SK-N-MC (cell line): ENCODE data around the gene PEX14.

ENCODE experiments used
- EZH2 ChIP-seq: fragments of 200-600 bp; sonication (generic); IDR thresholded peaks from one replicate; pipeline ENCODE4 v1.6.1; 2017; ENCODE audit warnings: antibody characterized with exemption
- POLR2AphosphoS5 ChIP-seq: IDR thresholded peaks from 2 replicates; pipeline ENCODE4 v1.6.1; 2012; ENCODE audit warnings: mild to moderate bottlenecking, low read depth, low read length, borderline replicate concordance

- TF ChIP-seq EZH2 (no peak), POLR2AphosphoS5 (no peak)
Observed at GRCh38 chr1:10629091-10629815, 154.5 kb downstream of the PEX14 start.
